ENCODE data around the gene BTBD2.

The BTBD2 gene

DNA sequence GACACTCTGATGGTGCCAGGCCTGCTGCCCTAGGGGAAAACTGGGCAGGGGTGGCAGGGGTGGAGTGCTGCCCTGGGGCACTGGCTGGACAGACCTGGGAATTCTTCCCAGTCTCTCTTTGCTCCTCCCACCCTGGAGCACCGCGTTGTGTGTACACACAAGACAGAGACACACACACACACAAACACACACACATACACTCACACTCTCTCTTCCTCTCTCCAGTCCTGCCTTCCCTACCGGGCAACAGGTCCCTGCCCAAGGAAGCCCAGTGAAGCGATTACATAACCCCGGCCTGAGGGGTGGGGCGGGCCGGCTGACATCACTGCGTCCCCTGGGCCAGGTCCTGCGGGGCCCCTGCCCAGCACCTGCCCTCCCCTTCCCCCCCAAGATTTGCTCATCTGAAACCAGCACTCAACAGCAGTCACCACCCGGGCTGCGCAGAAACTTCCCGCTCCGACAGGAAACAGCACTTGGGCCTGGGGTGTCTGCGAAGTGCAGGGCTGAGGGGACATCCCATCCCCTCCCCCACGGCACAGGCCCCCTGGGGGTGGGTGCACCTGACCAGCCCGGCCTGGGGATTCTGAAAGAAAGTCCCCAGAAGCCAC, 34.3 kb upstream of the BTBD2 start:
- DNase-seq = peak; percentile 71
- TF ChIP-seq EZH2 (optimal IDR thresholded peaks at IDR 0.05; ENCODE audit: low read depth, low read length) (no peak), CTCF (IDR thresholded peaks at IDR 0.05; ENCODE audit: low read length) (no peak), EZH2phosphoT487 (IDR thresholded peaks at IDR 0.05; ENCODE audit: low read length) (no peak)

DNA sequence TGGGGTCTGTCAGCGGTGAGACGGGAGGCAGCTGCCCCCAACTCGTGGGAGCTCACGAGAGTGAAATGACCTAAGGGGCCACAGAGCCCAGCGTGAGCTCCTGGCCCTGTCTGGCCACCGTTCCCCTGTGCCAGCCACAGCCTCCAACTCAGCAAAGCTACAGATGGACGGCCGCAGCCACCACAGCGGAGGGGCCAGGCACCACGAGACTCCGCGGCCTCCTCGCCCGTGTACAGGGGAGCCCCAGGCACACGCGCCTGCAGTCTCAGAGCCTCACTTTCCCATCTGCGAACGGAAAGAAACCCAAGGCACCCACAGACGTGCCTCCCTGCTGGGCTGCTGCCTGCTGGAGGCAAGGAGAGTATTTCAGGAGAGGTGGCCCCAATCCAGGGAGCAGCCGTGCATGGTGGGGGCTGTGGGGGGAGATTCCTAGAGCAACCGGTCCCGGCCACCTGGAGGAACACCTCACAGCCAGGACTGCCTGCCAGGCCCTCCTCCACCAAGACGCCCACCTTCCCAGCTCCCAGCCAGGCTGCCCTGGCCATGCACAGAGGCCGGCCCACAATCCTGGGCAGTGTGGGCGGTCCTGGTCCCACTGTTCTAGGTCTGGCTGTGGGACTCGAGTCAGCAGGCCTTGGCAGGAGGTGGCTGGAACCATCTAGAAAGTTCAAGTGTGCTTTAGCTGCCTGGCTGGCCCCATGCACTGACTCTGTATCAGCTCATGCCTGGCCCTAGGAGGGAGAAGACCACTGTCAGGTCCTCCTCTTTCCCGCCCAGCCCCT, 33.6 kb upstream of the BTBD2 start:
- Histone ChIP-seq H3K9me3 (replicated peaks; ENCODE audit: insufficient read depth, low read length) (no peaks in the 10 kb centered on the region), H2AFZ (ENCODE audit: low read length) (no peak overlapping the region), H3K27me3 (replicated peaks; ENCODE audit: insufficient read depth, low read length) (no peaks in the 10 kb centered on the region), H3K27ac (ENCODE audit: low read length) (peak overlapping the region; percentile 51; the same call in 1 of the 2 replicates), H3K36me3 (replicated peaks; ENCODE audit: insufficient read depth, low read length) (no peaks in the 10 kb centered on the region), H3K9ac (ENCODE audit: low read length) (peak overlapping the region; percentile 69; the same call in 1 of the 2 replicates), H3K4me2 (ENCODE audit: low read depth, low read length) (peak overlapping the region; percentile 88), H3F3A (ENCODE audit: insufficient read depth, low read length) (peaks cover 7% of the 10 kb centered on the region; the same call in 1 of the 2 replicates), H3K4me3 (ENCODE audit: low read length) (peak overlapping the region; percentile 89), H3K79me2 (ENCODE audit: low read length) (peaks cover 57% of the 10 kb centered on the region), H3K4me1 (ENCODE audit: low read length) (peaks cover 18% of the 10 kb centered on the region), H4K20me1 (ENCODE audit: insufficient read depth, low read length) (peaks cover 10% of the 10 kb centered on the region; the same call in 1 of the 2 replicates), H3K9me2 (replicated peaks; ENCODE audit: insufficient read depth, low read length) (no peaks in the 10 kb centered on the region)
- DNase-seq = peak; percentile 12
- TF ChIP-seq EZH2phosphoT487 (IDR thresholded peaks at IDR 0.05; ENCODE audit: low read length) (no peak), EZH2 (optimal IDR thresholded peaks at IDR 0.05; ENCODE audit: low read depth, low read length) (no peak), CTCF (IDR thresholded peaks at IDR 0.05; ENCODE audit: low read length) (no peak)

More for the DNA sequence above, 34.3 kb upstream of the BTBD2 start:
- Histone ChIP-seq H3F3A (ENCODE audit: insufficient read depth, low read length) (0 out of 2 replicates have a peak, but pooled peaks cover 5% of the 10 kb centered on the region), H3K4me2 (ENCODE audit: low read depth, low read length) (peak overlapping the region; percentile 88), H3K4me3 (ENCODE audit: low read length) (peak overlapping the region; percentile 89), H3K27ac (ENCODE audit: low read length) (peak overlapping the region; percentile 51; the same call in 1 of the 2 replicates), H3K9me3 (replicated peaks; ENCODE audit: insufficient read depth, low read length) (no peaks in the 10 kb centered on the region), H4K20me1 (ENCODE audit: insufficient read depth, low read length) (peaks cover 10% of the 10 kb centered on the region; the same call in 1 of the 2 replicates), H3K9me2 (replicated peaks; ENCODE audit: insufficient read depth, low read length) (no peaks in the 10 kb centered on the region), H3K27me3 (replicated peaks; ENCODE audit: insufficient read depth, low read length) (no peaks in the 10 kb centered on the region), H2AFZ (ENCODE audit: low read length) (no peak overlapping the region), H3K9ac (ENCODE audit: low read length) (peak overlapping the region; percentile 69), H3K4me1 (ENCODE audit: low read length) (peaks cover 18% of the 10 kb centered on the region), H3K79me2 (ENCODE audit: low read length) (peaks cover 57% of the 10 kb centered on the region), H3K36me3 (replicated peaks; ENCODE audit: insufficient read depth, low read length) (no peaks in the 10 kb centered on the region)

GRCh38 chr19:2048104-2048958, 32.8 kb upstream of the BTBD2 start:
- peaks cover 57% of the 10 kb centered on the region for H3K79me2 ChIP-seq (ENCODE audit: low read length)
- no peak overlapping the region for H3K27ac ChIP-seq (ENCODE audit: low read length)

More at GRCh38 chr19:2048104-2048958, 32.8 kb upstream of the BTBD2 start:
- Histone ChIP-seq H3K9ac (ENCODE audit: low read length) (no peak overlapping the region), H3K36me3 (replicated peaks; ENCODE audit: insufficient read depth, low read length) (no peaks in the 10 kb centered on the region), H3K9me3 (replicated peaks; ENCODE audit: insufficient read depth, low read length) (no peaks in the 10 kb centered on the region), H3K4me3 (ENCODE audit: low read length) (no peak overlapping the region), H3K9me2 (replicated peaks; ENCODE audit: insufficient read depth, low read length) (no peaks in the 10 kb centered on the region), H3K4me2 (ENCODE audit: low read depth, low read length) (no peak overlapping the region; the same call in 1 of the 2 replicates), H2AFZ (ENCODE audit: low read length) (no peak overlapping the region), H3K4me1 (ENCODE audit: low read length) (peaks cover 18% of the 10 kb centered on the region), H4K20me1 (ENCODE audit: insufficient read depth, low read length) (peaks cover 10% of the 10 kb centered on the region; the same call in 1 of the 2 replicates), H3K27me3 (replicated peaks; ENCODE audit: insufficient read depth, low read length) (no peaks in the 10 kb centered on the region), H3F3A (ENCODE audit: insufficient read depth, low read length) (peaks cover 15% of the 10 kb centered on the region; the same call in 1 of the 2 replicates)
- no peak for TF ChIP-seq CTCF (IDR thresholded peaks at IDR 0.05; ENCODE audit: low read length)
- no peak for TF ChIP-seq EZH2phosphoT487 (IDR thresholded peaks at IDR 0.05; ENCODE audit: low read length)
- TF ChIP-seq EZH2 (optimal IDR thresholded peaks at IDR 0.05; ENCODE audit: low read depth, low read length) = no peak
- DNase-seq = peak; percentile 5

Data from MM.1S (cell line).